SK-N-MC (cell line): ENCODE data around the gene KIFBP.

Experiments
- EZH2 ChIP-seq: fragments of 200-600 bp; sonication (generic); IDR thresholded peaks from one replicate; pipeline ENCODE4 v1.6.1; 2017; ENCODE audit warnings: antibody characterized with exemption
- POLR2AphosphoS5 ChIP-seq: IDR thresholded peaks from 2 replicates; pipeline ENCODE4 v1.6.1; 2012; ENCODE audit warnings: mild to moderate bottlenecking, low read depth, low read length, borderline replicate concordance

DNA sequence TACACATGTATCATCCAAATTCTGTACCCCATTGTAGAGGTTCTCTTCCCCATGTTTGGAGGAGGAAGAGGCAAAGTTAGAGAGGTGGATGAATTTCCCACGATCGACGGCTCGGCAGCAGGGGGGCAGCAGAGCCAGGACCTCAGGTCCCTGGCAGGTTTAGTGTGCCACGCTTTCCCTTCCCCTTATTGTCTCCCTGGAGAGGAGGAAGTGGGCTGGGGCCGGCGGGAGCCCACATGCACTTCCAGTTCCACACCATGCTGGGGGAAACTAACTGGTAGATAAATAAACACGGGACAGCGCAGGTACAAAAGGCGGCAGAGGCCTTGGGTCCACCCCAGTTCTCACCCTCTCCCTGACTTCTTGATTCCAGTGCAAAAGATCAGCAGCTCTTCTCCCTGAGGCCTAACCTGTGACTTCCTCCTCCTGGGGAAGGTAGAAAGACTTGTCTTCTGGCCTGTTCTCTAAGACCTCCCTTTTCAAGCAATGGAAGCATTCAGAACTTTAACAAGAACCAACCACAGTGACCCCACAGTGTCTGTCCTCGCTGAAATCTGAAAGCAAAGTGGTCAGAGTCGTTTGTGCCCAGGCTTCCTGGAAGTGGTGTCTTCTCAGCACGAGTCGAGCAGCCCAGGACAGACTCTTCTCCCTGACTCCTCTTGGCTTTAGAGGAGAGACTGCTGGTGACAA is 68.8 kb downstream of the KIFBP start:
- TF ChIP-seq POLR2AphosphoS5: no peak
- TF ChIP-seq EZH2: no peak
